Measurements from ENCODE around the gene SCT.

- TF ChIP-seq CTCF (conservative IDR thresholded peaks at IDR 0.05) = no peak
- TF ChIP-seq ZFX (IDR thresholded peaks at IDR 0.05) = no peak
Measured at GRCh38 chr11:645536-645935, 18.6 kb upstream of the SCT start.
